Esophagus muscularis mucosa (tissue), 3 donors: ENCODE results near the gene CCDC187.

Experiments
- CTCF ChIP-seq, 3 experiments: fragments of 200-600 bp in 2 of 3; fragments of 450-650 bp in 1 of 3; sonication (generic) in 2 of 3; IDR thresholded peaks; one replicate each; pipeline ENCODE4 v1.5.1; 2017 to 2019; ENCODE audit warnings: antibody characterized with exemption in 3 of 3, mild to moderate bottlenecking in 2 of 3, moderate library complexity in 1 of 3
- EP300 ChIP-seq: sonication (generic); formaldehyde crosslinking; IDR thresholded peaks from one replicate; pipeline ENCODE4 v1.6.1; 2017; ENCODE audit warnings: antibody characterized with exemption

GRCh38 chr9:136222906-136223285 lies 81.0 kb downstream of the CCDC187 start:
- TF ChIP-seq EP300 = no peak
- no peak for TF ChIP-seq CTCF (IDR thresholded peaks at IDR 0.05)
